ENCODE measurements around the gene KDM6B.

Gene KDM6B

GRCh38 chr17:7832431-7832830, 1.6 kb upstream of the KDM6B start:
- no peak for DNase-seq
- TF ChIP-seq POLR2A (IDR thresholded peaks at IDR 0.05; ENCODE audit: low read length) (no peak), GATA1 (IDR thresholded peaks at IDR 0.05; ENCODE audit: low read depth, low read length) (no peak)

- DNase-seq, result no peak
- TF ChIP-seq POLR2A (IDR thresholded peaks at IDR 0.05; ENCODE audit: low read length), result no peak
- TF ChIP-seq GATA1 (IDR thresholded peaks at IDR 0.05; ENCODE audit: low read depth, low read length), result no peak
Measured at GRCh38 chr17:7833011-7833794, 814 bp upstream of the KDM6B start.

- peak; percentile 68 to 77 for DNase-seq
- TF ChIP-seq POLR2A (IDR thresholded peaks at IDR 0.05; ENCODE audit: low read length) (no peak), GATA1 (IDR thresholded peaks at IDR 0.05; ENCODE audit: low read depth, low read length) (no peak)
Measured at GRCh38 chr17:7834542-7834956, 532 bp downstream of the KDM6B start.

- peak; percentile 63 for TF ChIP-seq POLR2A (IDR thresholded peaks at IDR 0.05; ENCODE audit: low read length)
- no peak for TF ChIP-seq GATA1 (IDR thresholded peaks at IDR 0.05; ENCODE audit: low read depth, low read length)
- peak; percentile 95 to 96 for DNase-seq
Measured at GRCh38 chr17:7834957-7835813, 1.2 kb downstream of the KDM6B start.

GRCh38 chr17:7835814-7836595, 2.0 kb downstream of the KDM6B start:
- TF ChIP-seq GATA1 (IDR thresholded peaks at IDR 0.05; ENCODE audit: low read depth, low read length), result no peak
- peak; percentile 28 for TF ChIP-seq POLR2A (IDR thresholded peaks at IDR 0.05; ENCODE audit: low read length)
- no peak for DNase-seq

- TF ChIP-seq GATA1 (IDR thresholded peaks at IDR 0.05; ENCODE audit: low read depth, low read length) (no peak), POLR2A (IDR thresholded peaks at IDR 0.05; ENCODE audit: low read length) (no peak)
Measured at GRCh38 chr17:7836596-7837407, 2.8 kb downstream of the KDM6B start.

GRCh38 chr17:7837408-7838088, 3.5 kb downstream of the KDM6B start:
- TF ChIP-seq POLR2A (IDR thresholded peaks at IDR 0.05; ENCODE audit: low read length), result peak; percentile 23
- no peak for TF ChIP-seq GATA1 (IDR thresholded peaks at IDR 0.05; ENCODE audit: low read depth, low read length)
- peak; percentile 66 to 75 for DNase-seq

More at GRCh38 chr17:7836596-7837407, 2.8 kb downstream of the KDM6B start:
- DNase-seq, result peak; percentile 96 to 97

GRCh38 chr17:7838090-7839075, 4.4 kb downstream of the KDM6B start:
- peak; percentile 77 to 91 for DNase-seq
- no peak for TF ChIP-seq GATA1 (IDR thresholded peaks at IDR 0.05; ENCODE audit: low read depth, low read length)
- peak; percentile 44 for TF ChIP-seq POLR2A (IDR thresholded peaks at IDR 0.05; ENCODE audit: low read length)

GRCh38 chr17:7839190-7839875, 5.3 kb downstream of the KDM6B start:
- peak; percentile 69 to 81 for DNase-seq

GRCh38 chr17:7839876-7840261, 5.9 kb downstream of the KDM6B start:
- DNase-seq, result peak; percentile 84 to 89
- TF ChIP-seq POLR2A (IDR thresholded peaks at IDR 0.05; ENCODE audit: low read length) (no peak), GATA1 (IDR thresholded peaks at IDR 0.05; ENCODE audit: low read depth, low read length) (no peak)

More at GRCh38 chr17:7839190-7839875, 5.3 kb downstream of the KDM6B start:
- TF ChIP-seq POLR2A (IDR thresholded peaks at IDR 0.05; ENCODE audit: low read length) (no peak), GATA1 (IDR thresholded peaks at IDR 0.05; ENCODE audit: low read depth, low read length) (no peak)

GRCh38 chr17:7840441-7840840, 6.4 kb downstream of the KDM6B start:
- no peak for DNase-seq
- TF ChIP-seq POLR2A (IDR thresholded peaks at IDR 0.05; ENCODE audit: low read length) (peak; percentile 50), GATA1 (IDR thresholded peaks at IDR 0.05; ENCODE audit: low read depth, low read length) (no peak)
